Islet of Langerhans (tissue), 1 donor: ENCODE data around the gene TBC1D22A.
"Not testable (repeated sequence)": the region's sequence is repeated elsewhere in the genome, so short reads cannot be mapped to it uniquely, and the experiment has no call there.

Experiments used
- FAIRE-seq: peaks from one replicate; lab custom pipeline; 2011; peaks lifted over from hg19 to GRCh38; lab: Jason Lieb, UNC

TBC1D22A gene

DNA sequence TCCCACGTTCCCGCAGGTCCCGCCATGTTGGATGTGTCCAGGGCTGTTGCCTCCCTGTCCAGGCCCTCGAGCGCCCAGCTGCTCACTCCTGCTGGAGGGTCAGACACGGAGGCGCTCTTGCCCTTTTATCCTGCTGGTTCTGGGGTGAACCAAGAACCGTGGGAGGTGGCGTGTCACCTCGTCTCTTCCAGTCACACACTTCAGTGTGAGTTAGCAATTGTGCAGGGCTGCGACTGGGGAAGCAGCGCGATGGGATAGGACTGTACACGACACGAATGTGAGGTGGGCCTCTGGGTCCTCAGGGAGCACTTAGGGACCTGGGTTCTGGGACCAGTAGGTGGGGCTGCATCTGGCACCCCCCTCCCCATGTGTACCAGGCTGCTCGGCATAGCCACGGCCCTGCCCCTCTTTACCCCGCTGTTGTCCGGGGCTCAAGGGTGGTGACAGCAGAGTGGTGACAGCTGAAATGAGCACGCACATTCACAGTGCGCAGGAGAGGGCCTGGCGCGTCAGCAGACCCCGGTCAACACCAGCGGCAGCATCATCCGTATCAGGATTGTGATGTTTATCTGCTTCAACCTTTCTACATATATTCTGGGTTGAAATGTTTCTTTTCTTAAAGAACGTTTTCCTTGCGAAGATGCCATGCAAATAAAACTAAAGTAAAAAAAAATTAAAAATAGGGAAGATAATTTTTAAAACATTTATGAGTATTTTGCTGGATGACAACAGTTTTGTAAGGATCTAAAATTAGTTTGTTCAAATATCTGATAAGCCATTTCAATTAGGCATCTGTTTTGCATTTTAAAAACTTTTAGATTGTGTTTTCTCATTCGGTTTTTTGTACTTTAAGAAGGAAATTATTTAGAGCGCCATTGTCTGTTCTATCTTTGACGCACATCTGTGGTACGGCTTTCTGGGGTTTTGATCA, 210.7 kb downstream of the TBC1D22A start:
- FAIRE-seq: peak; percentile 89

DNA sequence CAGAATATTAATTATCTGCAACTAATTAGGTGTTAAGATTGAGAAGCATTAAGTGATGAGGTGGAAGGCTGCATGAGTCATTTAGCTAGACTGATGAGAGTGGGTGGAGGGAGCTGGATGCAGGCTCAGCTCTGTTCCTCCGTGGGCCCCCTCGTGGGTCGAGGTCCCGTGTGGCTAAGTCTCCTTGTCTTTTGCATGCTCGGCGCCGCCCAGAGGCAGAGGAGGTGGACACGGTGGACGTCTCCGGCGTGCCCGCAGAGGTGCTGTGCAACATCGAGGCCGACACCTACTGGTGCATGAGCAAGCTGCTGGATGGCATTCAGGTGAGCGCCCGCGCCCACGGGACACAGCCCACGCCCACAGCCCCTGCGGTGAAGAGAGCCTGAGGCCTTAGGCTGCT, 211.6 kb downstream of the TBC1D22A start:
- no peak for FAIRE-seq

DNA sequence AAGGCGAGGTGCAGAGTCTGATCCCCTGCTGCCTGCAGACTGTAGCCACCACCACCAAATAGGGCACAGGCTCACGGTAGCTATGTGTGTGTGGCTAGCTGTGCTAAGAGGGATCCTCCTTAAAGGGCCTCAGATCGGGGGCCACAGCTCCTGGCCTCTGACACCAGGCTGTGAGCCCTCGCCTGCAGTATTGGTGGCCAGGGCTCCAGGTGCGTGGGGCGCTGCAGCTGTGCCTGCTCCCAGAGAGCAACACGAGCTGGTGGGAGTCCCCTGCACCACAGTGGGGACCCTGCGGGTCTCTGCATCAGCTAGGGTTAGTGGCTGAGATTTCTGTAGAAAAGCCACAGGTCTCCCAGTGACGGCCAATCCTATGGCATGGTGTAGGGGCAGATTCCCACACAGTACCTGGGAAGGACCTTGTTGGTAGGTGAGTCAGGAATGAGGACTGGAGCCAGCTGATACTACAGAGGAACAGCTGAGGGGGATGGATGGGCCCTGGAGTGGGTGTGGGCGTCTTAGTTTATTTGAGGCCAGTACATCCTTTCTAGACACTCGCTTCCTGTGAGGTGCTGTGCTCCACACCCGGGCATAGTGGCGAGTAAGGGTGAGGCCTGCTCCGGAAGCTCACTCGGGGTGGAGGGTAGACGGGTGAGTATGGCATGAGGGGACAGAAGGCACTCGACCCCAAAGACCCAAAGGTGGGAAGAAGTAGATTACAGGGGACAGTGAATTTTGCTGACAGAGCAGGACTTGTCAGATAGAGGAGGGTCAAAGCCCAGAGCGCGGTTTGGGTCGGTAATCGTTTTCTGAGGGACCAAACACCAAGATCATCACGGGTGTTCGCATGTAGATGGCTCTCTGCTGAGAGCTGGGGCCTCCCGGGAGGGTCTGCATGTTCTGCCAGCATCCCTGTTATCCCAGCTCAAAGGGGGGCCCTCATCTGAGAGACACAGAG, 212.5 kb downstream of the TBC1D22A start:
- no peak for FAIRE-seq

DNA sequence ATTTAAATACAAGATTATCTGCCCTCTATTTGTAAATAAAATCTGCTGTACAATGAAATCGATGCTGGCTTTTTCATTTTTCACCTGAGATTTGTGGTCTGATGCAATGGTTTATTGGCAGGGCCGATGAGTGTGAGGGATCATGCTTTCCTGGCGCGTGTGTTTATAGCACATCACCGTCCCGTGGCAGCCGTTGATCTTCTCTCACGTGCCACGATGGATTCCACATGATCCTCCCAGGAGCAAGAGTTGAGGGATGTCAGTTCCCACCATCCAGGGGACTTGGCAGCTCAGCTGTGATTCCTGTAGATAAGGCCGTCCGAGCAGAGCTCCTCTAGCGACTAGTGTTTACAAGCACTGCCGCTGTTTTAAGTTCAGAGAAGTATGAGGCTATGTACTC, 213.7 kb downstream of the TBC1D22A start:
- FAIRE-seq: no peak

DNA sequence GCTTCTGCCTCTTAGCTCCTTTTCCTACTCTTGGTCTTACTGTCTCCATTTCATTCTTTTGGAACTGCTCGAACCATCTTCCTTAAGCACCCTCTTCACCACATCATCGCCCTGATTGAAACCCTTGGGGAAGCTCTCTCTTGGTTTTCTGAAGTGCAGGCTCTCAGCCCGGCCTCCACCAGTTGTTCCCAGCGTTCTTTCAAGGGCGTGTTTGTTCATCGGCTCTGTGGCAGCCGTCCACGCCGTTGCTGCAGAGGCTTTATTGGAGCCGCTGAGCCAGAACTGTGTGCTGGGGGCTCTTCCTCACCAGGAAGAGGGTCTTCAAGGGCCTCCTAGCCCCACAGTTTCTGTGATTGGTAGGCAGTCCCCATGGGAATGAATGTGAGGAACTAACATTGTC, 214.1 kb downstream of the TBC1D22A start:
- no peak for FAIRE-seq

DNA sequence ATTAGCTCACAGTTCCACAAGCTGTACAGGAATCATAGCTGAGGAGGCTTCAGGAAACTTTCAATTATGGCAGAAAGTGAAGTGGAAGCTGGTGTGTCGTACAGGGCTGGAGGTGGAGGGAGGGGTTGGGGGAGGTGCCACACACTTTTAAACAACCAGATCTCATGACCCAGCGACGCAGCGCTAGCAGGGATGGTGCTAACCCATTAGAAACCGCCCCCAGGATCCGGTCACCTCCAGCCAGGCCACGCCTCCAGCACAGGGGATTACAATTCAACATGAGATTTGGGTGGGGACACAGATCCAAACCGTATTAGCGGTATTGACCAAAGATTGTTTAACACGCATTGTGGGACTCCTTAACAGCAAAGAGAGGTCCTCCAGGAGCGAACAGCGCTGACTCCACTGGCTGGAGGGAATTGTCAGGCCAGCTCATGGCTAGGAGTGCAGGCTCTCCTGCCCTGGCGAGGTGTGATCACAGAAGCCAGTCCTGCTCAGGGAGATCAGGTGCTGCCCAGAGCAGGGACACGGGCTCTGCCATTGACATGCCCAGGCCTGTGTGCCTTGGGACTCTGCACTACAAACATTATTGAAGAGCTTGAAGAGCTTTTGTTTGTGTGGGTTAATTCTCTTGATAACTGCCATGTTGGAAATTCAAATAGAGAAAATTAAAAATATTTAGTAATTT, 215.3 kb downstream of the TBC1D22A start:
- FAIRE-seq: no peak

DNA sequence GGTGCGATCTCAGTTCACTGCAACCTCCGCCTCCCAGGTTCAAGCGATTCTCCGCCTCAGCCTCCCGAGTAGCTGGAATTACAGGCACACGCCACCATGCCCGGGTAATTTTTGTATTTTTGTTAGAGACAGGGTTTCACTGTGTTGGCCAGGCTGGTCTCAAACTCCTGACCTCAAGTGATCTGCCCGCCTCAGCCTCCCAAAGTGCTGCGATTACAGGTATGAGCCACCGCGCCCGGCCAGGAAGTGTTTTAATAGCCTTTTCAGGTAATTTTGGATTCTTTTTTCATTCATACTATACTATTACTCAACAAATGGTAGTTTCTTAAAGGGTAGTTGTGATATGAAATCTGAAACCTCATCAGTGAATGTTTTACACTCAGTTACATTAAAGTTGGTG, 216.2 kb downstream of the TBC1D22A start:
- not testable (repeated sequence) for FAIRE-seq

DNA sequence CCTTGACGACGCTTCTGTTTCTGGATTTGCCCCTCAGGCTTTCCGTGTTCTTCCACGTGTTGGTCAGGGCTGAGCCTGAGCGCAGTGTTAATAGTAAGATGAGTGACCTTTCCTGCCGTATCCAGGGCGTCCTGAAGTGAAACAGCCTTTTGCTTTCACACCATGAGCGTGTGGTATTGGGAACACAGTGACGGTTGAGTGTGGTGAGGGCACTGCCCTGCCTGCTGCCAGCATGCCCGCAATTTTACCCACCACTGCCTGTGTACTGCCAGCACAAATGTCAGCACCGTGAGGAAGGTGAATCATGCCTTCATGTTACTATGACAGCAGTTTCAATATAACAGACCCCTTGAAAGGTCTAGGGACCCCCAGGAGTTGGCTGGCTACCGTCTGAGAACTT, 217.1 kb downstream of the TBC1D22A start:
- FAIRE-seq: no peak

DNA sequence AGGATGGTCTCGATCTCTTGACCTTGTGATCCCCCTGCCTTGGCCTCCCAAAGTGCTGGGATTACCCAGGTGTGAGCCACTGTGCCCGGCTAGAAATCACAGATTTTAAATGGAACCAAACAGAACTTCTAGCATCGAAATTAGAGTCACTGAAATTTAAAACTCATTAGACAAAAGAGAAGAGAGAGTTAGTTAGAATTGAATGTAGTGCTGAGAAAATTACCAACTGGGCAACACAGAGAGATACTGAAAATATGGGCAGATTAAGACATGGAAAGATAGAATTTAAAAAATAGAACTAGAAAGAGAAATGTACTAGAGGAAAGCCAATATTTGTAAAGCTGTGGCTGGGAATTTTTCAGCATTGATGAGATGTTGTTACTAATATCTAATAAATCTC, 217.9 kb downstream of the TBC1D22A start:
- FAIRE-seq: no peak

DNA sequence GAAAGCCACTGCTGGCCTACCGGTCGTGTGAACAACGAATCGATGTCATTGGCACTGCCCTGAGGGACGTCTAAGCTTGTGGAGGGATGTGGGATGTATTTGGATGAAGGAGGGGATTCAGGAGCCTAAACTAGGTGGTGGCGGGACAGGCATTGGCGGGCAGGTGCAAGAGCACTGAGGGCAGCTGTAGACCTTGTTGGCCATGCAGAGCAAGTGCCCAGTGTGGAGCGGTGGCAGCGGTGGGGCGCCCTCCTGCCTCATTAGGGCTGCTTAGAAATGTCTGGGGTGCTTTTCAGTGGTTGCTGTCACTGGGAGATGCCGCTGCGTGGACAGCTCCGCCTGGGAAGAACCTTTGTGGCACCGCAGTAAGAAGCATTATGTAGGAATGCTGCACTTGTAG, 220.2 kb downstream of the TBC1D22A start:
- no peak for FAIRE-seq

DNA sequence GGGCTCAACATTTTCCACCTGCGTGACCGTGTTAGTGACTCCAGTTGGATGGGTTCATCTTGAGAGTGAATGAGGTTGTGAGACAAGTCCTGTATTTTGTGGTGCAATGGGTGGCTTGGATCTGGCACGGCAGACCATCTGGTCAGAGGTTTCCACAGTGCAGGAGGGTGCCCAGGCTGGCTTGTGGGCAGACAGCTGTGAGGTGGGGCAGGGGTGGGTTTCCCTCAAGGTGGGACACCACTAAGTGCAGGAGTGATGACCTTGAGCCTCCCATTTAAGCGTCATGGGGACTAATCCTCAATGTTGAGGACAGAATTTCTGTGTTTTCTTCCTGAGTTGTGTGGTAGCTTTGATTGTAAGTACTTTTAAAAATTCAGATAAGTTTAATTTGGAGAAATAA, 220.6 kb downstream of the TBC1D22A start:
- FAIRE-seq: no peak

DNA sequence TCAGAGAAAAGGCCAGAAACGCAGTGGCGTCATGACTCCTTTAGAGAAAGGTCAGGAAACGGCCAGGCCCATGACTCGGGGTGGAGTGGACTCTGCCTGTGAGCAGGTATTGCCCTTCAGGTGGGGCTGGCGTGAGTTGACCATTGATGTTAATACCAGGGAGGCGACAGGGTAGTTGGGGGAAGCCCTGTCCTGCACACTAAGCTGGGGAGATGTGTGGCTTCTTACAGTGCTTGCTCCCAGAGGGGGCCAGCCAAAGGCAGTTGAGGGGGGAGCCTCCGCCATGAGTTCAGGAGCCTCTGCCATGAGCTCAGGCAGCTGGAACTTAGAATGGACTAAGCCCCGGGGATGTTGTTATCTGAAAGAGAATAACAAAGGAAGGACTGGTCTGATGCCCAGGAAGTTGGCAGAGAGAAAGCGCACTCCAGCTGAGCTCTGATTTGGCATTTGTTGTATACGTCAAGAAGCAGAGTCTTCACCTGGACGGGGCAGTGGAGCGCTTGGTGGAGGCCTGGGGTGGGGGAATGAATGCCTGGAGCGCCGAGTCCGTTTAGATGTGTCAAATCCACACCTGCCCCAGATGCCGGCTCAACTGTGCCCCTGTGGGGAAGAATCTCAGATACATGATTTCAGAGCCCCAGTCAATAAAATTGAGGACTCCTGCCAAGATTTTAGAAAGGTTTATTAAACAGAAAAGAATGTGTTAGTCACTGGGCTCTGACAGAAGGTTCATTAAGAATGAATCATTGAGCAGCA, 222.5 kb downstream of the TBC1D22A start:
- peak; percentile 21 for FAIRE-seq

DNA sequence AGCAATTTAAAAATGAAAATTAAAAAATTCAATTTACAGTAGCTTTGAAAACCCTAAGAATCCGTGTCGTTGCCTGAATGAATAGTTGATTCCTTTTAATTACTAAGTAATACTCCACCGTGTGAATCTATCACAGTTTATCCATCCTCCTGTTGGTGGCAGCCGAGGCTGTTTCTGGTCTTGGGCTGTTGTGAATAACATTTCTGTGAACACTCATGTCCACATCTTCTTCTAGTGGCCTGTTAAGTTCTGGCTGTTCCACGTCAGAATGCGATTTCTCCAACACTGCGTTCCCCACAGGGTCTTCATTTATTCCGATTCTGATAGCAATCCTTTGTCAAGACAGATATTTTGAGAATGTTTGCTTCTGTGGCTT, 223.0 kb downstream of the TBC1D22A start:
- FAIRE-seq: no peak

DNA sequence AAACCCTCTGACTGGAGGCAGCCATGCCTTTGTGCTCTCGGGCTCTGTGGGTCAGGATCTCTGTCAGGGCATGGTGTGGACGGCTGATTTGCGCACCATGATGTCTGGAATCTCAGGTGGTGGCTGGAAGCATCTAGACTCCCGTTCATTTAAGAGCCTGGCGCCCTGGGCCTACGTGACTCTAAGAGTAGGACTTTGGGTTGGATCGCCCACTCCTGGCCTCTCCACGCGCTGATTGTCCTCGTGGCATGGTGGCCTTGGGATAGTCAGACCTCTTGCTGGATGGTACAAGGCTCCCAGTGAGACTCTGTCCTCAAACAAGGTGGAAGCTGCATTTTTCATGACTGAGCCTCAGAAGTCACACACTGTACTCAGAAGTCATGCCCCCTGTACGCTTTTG, 224.3 kb downstream of the TBC1D22A start:
- FAIRE-seq: no peak

DNA sequence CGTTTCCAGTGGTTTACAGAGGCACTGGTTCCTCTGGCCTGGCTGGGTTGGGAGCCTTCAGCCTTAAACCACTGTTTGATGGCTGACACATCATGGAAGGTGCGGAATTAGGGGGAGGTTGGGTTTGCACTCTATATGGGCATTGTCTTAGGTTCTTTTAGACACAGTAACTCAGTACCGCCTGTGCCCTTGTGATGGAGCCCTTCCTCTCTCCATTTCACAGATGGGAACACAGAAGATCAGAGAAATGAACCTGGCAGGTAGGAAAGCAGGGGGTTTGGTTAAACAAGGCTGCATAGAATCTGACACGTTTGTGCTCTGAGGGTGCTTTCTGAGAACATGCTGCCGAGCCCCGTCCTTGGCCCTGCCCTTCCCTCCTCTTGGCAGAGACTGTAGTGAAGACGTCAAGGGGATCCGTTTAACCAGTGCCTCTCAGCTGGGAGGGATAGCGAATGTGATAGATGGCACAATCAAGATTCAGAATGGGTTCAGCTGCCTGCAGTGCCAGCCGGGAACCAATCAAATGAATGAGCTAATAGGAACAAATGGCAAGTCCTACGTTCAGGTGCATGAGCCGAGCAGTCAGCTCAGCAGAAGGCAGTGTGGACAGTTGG, 228.6 kb downstream of the TBC1D22A start:
- no peak for FAIRE-seq

DNA sequence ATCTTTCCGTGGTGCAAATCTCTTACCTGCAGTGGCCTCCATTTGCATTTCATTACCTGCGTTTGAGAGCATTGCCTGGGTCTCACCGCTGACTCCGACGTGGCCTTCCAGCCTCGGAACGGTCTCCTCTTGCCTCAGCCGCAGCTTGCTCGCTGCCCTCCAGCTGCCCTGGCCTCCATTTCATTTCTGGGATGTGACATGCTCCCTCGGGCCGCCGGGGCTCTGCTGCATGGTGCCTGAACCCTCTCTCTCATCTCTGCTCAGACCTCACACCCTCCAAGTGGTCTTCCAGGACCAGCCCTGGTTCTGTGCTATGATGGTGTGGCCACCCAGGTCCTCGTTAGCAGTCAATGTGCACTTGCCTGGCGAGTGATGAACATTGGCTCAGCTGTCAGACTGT, 229.2 kb downstream of the TBC1D22A start:
- FAIRE-seq: no peak

DNA sequence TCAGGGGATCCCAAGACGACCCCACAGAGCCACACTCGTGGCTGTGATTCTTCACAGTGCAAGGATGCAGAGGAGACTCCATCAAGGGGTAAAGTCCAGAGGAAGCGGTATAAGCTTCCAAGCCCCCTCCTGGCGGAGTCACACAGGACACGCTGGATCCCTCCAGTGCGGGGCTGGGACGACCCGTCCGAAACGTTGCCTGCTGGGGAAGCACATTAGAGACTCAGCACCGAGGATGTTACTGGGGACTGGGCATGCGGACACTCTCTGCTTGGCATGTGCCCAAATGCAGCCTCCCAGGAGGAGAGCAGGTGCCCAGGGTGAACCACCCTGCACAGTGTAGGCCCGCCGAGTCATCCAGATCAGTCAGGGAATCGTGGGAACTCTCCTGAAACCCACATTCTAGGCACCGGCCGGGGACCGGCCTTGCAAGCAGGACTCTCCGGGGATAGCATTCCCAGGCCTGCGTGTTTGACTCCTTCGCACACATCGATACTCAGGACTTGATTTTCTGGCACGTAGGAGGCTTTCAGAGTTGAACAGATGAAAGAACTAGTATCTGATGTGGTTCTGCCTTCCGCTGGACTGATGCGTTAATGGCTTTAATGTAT, 229.8 kb downstream of the TBC1D22A start:
- FAIRE-seq: no peak

DNA sequence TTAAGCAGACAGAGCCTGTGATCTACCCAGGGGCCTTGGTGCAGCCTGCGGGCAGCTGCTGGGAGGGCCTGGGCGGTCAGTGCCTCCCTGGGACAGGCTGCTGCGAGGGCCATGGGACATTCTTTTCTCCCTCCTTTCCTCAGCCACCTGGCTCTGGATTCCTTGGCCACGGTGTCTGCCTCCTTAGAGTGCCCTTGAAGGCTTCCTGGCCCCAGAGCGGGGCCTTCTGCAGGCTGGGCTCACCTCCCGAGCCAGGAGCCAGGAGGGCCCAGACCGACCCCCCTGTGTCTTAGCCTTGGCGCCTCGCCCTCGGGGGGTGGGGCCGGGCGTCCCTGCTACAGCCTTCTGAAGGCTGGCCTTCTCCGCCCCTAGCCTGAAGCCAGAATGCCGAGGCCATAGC, 231.2 kb downstream of the TBC1D22A start:
- FAIRE-seq: no peak

DNA sequence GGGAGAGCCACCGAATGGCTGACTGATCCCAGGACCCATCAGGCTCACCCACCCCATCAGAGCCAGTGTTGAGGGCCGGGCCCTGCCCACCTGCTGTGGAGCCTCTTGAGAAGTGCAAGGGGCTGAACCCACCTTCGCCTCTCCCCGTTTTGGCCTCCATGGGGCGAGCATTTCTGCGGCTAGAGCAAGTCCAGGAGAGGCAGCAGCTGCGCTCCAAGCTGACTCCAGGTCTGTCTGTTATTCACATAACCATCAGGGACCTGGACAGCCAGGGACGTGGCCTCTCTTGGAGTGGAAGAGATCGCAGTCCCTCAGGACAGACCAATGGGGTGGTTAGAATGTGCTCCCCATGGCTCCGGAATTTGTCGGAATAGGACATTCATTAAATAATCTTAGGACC, 231.8 kb downstream of the TBC1D22A start:
- FAIRE-seq: no peak

DNA sequence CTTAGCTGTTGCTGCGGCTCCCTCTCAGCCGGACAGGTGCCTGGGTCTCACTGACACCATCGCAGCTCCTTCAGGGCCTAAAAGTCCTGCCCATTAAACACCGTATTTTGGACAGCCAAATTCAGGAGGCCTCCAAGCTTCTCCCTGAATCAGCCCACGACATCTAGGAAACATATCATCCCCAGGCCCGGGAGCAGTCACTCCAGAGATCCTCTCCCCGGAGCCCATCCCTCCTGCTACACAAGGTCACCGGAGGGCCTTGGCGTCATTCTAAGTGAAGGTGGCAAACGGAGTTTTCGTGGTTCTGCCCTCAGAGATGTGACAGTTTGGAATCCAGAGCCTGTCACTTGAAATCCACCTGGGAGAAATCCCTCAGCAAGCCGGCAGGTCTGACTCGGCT, 232.5 kb downstream of the TBC1D22A start:
- no peak for FAIRE-seq
